Mesodermal cell (in vitro differentiated cells): ENCODE measurements around the gene CCDC175.

Experiments used
- H3K27ac ChIP-seq: 2 replicates; pipeline ENCODE4 v1.7.0; 2013; ENCODE audit warnings: mild to moderate bottlenecking, low read depth, low read length, moderate library complexity; ENCODE audit not compliant: severe bottlenecking
- H3K36me3 ChIP-seq: 2 replicates; pipeline ENCODE4 v1.7.1; 2013; ENCODE audit warnings: mild to moderate bottlenecking, low read length, moderate library complexity; ENCODE audit not compliant: control insufficient read depth, insufficient read depth
- H3K4me1 ChIP-seq: one replicate; pipeline ENCODE4 v1.7.1; 2013; ENCODE audit warnings: mild to moderate bottlenecking, low read length; ENCODE audit not compliant: insufficient read depth, control insufficient read depth, poor library complexity, severe bottlenecking
- H3K4me3 ChIP-seq: 2 replicates; pipeline ENCODE4 v1.7.0; 2013; ENCODE audit warnings: low read length, control low read depth, mild to moderate bottlenecking; ENCODE audit not compliant: insufficient read depth, poor library complexity, severe bottlenecking; ENCODE audit errors: extremely low read depth
- H3K9me3 ChIP-seq: 2 replicates; pipeline ENCODE4 v1.7.1; 2013; ENCODE audit warnings: mild to moderate bottlenecking, low read length, moderate library complexity; ENCODE audit not compliant: control insufficient read depth
- WGBS, 2 experiments: methylation state at CpG; one replicate each; pipeline ENCODE4 v1.1.5; 2013; ENCODE audit warnings: missing lambda C conversion rate in 2 of 2; ENCODE audit not compliant: insufficient coverage in 2 of 2; 5-methylcytosine and 5-hydroxymethylcytosine counted together

CCDC175 gene

DNA sequence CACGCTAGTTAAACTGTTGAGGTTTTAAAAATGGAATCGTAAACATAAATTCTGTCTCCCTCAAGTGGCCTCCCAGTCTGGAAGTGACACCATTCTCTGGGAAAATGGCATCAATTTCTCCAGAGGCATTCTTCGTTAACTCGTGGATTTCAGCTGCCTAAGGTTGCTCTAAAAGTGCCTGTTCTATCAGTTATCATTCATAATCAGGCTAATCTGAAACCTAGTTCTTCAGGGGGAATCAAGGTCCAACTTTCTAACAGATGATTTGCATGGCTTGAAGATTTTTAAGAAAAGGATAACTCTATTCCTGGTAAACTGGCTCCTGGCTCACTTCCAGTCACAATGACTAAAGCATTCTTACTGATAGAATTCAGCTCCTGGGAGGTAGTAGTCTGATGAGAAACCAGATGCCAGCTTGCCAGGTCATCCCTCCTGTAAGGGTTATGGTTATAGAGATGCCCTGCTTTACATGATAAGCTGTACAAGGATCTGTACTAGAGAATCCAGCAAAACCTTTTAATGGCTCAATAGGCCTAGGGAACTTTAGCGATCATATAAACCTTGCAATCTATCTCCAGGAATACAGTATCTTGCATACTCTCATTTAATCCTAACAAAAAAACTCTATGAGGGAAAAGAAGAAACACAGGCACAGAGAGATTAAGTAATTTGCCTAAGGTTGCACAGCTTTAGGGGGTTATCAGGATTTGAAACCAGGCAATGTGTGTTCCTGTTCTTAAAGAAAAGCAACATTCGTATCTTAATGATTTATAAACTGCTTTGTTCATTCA lies 93.9 kb downstream of the CCDC175 start:
- Histone ChIP-seq H3K36me3 (peaks cover 17% of the 10 kb centered on the region), H3K4me3 (peak overlapping the region; percentile 63), H3K27ac (peak overlapping the region; percentile 88), H3K9me3 (no peaks in the 10 kb centered on the region), H3K4me1 (peaks cover 6% of the 10 kb centered on the region)
- WGBS, 2 experiments, result 89 to 93% methylated on average over 4 of the region's 6 CpGs

DNA sequence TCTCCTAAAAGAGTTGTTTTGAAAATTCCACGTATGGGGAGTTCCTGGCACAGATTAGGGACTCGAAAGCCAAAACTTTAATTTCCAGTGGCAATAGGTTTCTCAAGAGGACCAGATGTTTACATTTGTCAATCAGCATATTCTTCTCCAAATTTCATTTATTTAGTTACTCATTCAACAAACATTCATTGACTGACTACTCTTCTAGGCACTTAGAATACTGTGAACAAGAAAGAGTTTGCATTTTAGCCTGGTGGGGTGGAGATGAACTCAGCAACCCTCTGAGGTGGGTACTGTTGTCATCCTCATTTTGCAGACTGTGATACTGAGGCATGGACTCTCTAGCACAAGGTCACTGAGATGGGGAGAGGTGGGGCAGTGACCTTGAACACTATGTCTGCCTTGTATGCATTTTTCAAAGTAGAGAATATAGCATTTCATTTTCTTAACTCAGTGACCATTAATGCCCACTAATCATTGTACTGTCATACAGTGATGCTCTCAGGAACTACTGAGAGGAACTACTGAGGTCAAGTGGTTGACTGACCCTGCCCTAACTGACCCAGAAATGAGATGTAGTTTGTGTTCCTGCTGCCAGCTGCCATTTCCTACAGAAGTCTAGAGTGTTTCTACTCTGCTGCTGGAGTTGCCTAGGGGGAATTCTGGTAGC lies 94.6 kb downstream of the CCDC175 start:
- 95 to 96% methylated on average over 2 of the region's 2 CpGs for WGBS, 2 experiments
- Histone ChIP-seq H3K9me3 (no peaks in the 10 kb centered on the region), H3K36me3 (peaks cover 15% of the 10 kb centered on the region), H3K4me3 (peak overlapping the region; percentile 63), H3K4me1 (peaks cover 6% of the 10 kb centered on the region), H3K27ac (peak overlapping the region; percentile 66)

GRCh38 chr14:59481407-59481806 lies 95.2 kb downstream of the CCDC175 start:
- no peak overlapping the region for H3K4me3 ChIP-seq
- no CpG with 5 or more reads among the region's 2 CpGs for WGBS, 2 experiments

DNA sequence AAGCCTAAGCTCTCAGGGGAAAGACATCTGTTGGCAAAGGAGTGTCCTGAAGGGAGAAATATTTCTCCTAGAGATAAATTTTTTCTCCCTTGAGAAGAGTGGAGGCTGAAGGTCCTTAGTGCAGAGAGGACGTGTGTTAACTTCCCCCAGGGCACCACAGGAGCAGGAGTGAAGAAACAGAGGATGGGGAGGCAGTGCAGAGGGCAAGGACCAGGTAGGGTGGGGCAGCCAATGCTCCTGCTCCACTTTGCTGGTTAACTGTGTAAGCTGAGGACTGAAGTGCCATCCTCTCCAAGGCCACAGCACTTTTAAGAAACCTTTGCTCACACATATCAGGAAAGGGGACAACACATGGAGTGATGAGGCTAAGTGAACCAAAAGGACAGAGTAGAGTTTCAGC lies 96.4 kb downstream of the CCDC175 start:
- Histone ChIP-seq H3K4me3 (no peak overlapping the region), H3K36me3 (peaks cover 31% of the 10 kb centered on the region), H3K27ac (no peak overlapping the region), H3K9me3 (no peaks in the 10 kb centered on the region), H3K4me1 (peaks cover 3% of the 10 kb centered on the region)
- 80% methylated on average over 1 of the region's 1 CpG; no CpG with 5 or more reads in 1 of the 2 experiments for WGBS, 2 experiments

More at GRCh38 chr14:59481407-59481806, 95.2 kb downstream of the CCDC175 start:
- peaks cover 6% of the 10 kb centered on the region for H3K4me1 ChIP-seq
- peaks cover 21% of the 10 kb centered on the region for H3K36me3 ChIP-seq
- H3K27ac ChIP-seq, result no peak overlapping the region
- no peaks in the 10 kb centered on the region for H3K9me3 ChIP-seq

DNA sequence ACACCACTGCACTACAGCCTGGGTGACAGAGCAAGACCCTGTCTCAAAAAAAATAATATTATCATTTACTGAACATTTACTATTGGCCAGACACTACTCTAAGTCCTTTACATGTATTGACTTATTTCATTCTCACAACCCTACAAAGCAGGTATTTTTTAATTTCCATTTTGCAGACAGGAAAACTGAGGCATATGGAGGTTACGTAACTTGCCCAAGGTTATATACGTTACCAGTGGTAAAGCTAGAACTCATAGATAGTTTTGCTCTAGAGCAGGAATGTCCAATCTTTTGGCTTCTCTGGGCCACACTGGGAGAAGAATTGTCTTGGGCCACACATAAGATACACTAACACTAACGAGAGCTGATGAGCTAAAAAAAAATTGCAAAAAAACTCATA lies 98.1 kb downstream of the CCDC175 start:
- WGBS, 2 experiments, result 100% methylated on average over 3 of the region's 3 CpGs; no CpG with 5 or more reads in 1 of the 2 experiments

DNA sequence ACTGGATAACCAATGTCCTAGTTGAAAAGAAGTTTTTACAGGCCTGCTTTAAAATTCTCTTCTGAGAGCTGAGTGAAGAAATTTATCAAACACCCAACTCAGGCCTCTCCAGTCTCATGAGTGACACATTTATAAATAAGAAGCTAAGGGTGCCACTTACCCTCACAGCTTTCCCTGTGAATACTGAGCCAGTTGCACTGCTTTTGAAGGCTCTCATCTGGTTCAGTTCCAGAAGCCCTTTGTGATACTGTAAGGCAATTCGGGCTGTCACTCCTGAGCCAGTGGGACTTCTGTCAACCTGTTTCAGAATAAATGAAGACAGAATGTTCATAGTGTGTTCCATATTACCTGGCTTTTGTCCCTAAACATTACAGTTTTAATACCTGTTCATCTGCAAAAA lies 100.9 kb downstream of the CCDC175 start:
- no peak overlapping the region for H3K4me3 ChIP-seq
- H3K4me1 ChIP-seq, result no peaks in the 10 kb centered on the region
- H3K27ac ChIP-seq, result no peak overlapping the region
- WGBS, 2 experiments, result 75% methylated on average over 1 of the region's 1 CpG; no CpG with 5 or more reads in 1 of the 2 experiments
- H3K36me3 ChIP-seq, result peaks cover 64% of the 10 kb centered on the region
- H3K9me3 ChIP-seq, result no peaks in the 10 kb centered on the region

More for the DNA sequence above, 98.1 kb downstream of the CCDC175 start:
- Histone ChIP-seq H3K4me1 (peaks cover 3% of the 10 kb centered on the region), H3K9me3 (no peaks in the 10 kb centered on the region), H3K36me3 (peaks cover 44% of the 10 kb centered on the region), H3K4me3 (no peak overlapping the region), H3K27ac (no peak overlapping the region)

GRCh38 chr14:59474172-59474571 lies 102.4 kb downstream of the CCDC175 start:
- no peaks in the 10 kb centered on the region for H3K9me3 ChIP-seq
- H3K27ac ChIP-seq, result no peak overlapping the region
- peaks cover 73% of the 10 kb centered on the region for H3K36me3 ChIP-seq
- no peak overlapping the region for H3K4me3 ChIP-seq
- no peaks in the 10 kb centered on the region for H3K4me1 ChIP-seq
- no CpG with 5 or more reads among the region's 1 CpG for WGBS, 2 experiments

- Histone ChIP-seq H3K9me3 (no peaks in the 10 kb centered on the region), H3K4me1 (peaks cover 3% of the 10 kb centered on the region), H3K4me3 (peak within 1 kb of the TSS; percentile 50), H3K36me3 (peaks cover 13% of the 10 kb centered on the region), H3K27ac (no peak within 1 kb of the TSS)
- 21 to 32% methylated on average over 31 to 39 of the region's 40 CpGs for WGBS, 2 experiments
Observed at GRCh38 chr14:59465316-59466135, 111.1 kb downstream of the CCDC175 start, which contains the start of gene GPR135. Gene GPR135 (minus strand): TSS chr14:59465380. CDS start chr14:59465226, 154 bp downstream.

- H3K27ac ChIP-seq, result no peak overlapping the region
- peaks cover 3% of the 10 kb centered on the region for H3K4me1 ChIP-seq
- 3% methylated on average over 69 to 99 of the region's 105 CpGs for WGBS, 2 experiments
- peak overlapping the region; percentile 50 for H3K4me3 ChIP-seq
- no peaks in the 10 kb centered on the region for H3K9me3 ChIP-seq
- H3K36me3 ChIP-seq, result peaks cover 4% of the 10 kb centered on the region
Observed at GRCh38 chr14:59464486-59465315, 111.9 kb downstream of the CCDC175 start.
